Activated CD8-positive, alpha-beta T cell treated with anti-CD3 and anti-CD28 coated beads for 36 hours (primary cell): ENCODE results near the gene KCNK7. TPM values are rescaled to one million over a fixed set of nuclear protein-coding genes. Genes with fewer than 3 reads are reported as not detected.

Experiments used
- ATAC-seq: fragments of 200-7000 bp; cut with Tn5 transposase; one replicate; pipeline ENCODE4 v1.10.0; 2021; ENCODE audit warnings: mild to moderate bottlenecking, moderate library complexity
- CTCF ChIA-PET: fragments of 350-600 bp; sonication (Branson Sonifier 250); formaldehyde crosslinking; loops from one replicate; lab custom pipeline; 2021; ENCODE audit warnings: antibody characterized with exemption; lab: Charles Lee
- POLR2A ChIA-PET: fragments of 350-600 bp; sonication (Branson Sonifier 250); formaldehyde crosslinking; loops from one replicate; lab custom pipeline; 2021; ENCODE audit warnings: antibody characterized with exemption; lab: Charles Lee
- DNase-seq: peaks from one replicate; pipeline ENCODE4 v3.0.0-alpha.2; 2020
- H3K27ac Mint-ChIP-seq: one replicate; pipeline ENCODE4 v1.8.0; 2021; ENCODE audit warnings: mild to moderate bottlenecking, mixed read lengths
- H3K27me3 Mint-ChIP-seq: one replicate; pipeline ENCODE4 v1.8.0; 2021; ENCODE audit warnings: mixed read lengths
- H3K36me3 Mint-ChIP-seq: one replicate; pipeline ENCODE4 v1.8.0; 2021; ENCODE audit warnings: low read depth, mixed read lengths
- H3K4me1 Mint-ChIP-seq: one replicate; pipeline ENCODE4 v1.8.0; 2021; ENCODE audit warnings: low read depth, mixed read lengths
- H3K4me3 Mint-ChIP-seq: one replicate; pipeline ENCODE4 v1.8.0; 2021; ENCODE audit warnings: mild to moderate bottlenecking, moderate library complexity, mixed read lengths
- H3K9me3 Mint-ChIP-seq: one replicate; pipeline ENCODE4 v1.8.0; 2021; ENCODE audit warnings: mixed read lengths
- intact Hi-C: fragments of 100-400 bp; cut with micrococcal nuclease; formaldehyde crosslinking; loops from one replicate; pipeline ENCODE4 v1.10.0; 2022
- total RNA-seq, 2 experiments: library from RNA; stranded (reverse); gene quantifications; one replicate each; pipeline ENCODE4 v1.2.3, GENCODE V29; 2021
- TF ChIP-seq, protein P1 (sequence below): fragments of 200-600 bp; IDR thresholded peaks from one replicate; pipeline ENCODE4 v1.8.0; 2022; ENCODE audit warnings: antibody characterized with exemption, mild to moderate bottlenecking

The KCNK7 gene
- total RNA-seq, 2 experiments from 2014 or later = 0.77 TPM; not detected in 1

DNA sequence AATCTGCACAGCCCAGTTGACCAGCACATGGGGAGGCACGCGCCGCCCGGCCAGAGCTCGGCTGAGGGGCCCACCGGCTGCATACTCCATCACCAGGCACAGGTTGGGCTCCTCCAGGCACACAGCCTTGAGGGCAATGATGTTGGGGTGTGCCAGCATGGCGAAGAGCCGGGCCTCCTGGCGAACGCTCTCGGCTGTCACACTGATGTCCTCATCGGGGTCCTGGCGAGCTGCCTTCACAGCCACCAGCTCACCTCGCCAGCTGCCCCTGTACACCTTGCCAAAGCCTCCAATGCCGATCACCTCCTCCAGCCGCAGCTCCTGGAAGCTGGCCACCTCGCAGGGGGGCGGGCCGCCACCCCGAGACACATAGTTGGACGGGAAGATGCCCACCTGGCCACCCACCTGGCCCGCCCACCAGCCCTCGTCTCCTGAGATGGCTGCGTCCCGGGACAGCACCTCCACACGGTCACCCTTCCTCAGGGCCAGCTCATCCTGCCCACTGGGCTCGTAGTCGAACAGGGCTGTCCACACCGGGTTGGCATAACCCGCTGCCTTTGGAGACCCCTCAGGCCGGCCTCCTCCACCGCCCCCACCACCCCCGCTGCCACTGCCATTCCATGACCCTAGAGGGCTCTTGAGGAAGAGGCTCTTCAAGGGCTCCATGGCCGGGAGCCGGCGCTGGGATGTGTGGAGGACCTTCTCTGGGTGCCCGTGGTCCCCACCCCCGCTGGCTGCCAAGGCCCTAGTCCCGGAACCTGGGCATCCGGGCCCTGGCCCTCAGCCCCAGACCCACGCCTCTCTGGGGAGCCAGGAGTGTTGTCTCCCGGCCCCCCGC lies 17.7 kb upstream of the KCNK7 start:
- H3K9me3 Mint-ChIP-seq = no peaks in the 10 kb centered on the region
- ChIA-PET CTCF (interaction anchor here (1.3 to 6.0 kb wide), 6 partner anchors 12 to 42 kb away, joined by 3 to 47 read pairs (median 8); partner anchors contain the start of genes EHBP1L1, FAM89B, KCNK7 and ZNRD2), POLR2A (interaction anchor here (1.2 to 5.2 kb wide), 10 partner anchors 19 to 115 kb away, joined by 3 to 30 read pairs (median 6); partner anchors contain the start of genes EHBP1L1, KCNK7, MALAT1 and SIPA1)
- no peak for DNase-seq
- intact Hi-C loops = no loop called here
- TF ChIP-seq, protein P1, sequence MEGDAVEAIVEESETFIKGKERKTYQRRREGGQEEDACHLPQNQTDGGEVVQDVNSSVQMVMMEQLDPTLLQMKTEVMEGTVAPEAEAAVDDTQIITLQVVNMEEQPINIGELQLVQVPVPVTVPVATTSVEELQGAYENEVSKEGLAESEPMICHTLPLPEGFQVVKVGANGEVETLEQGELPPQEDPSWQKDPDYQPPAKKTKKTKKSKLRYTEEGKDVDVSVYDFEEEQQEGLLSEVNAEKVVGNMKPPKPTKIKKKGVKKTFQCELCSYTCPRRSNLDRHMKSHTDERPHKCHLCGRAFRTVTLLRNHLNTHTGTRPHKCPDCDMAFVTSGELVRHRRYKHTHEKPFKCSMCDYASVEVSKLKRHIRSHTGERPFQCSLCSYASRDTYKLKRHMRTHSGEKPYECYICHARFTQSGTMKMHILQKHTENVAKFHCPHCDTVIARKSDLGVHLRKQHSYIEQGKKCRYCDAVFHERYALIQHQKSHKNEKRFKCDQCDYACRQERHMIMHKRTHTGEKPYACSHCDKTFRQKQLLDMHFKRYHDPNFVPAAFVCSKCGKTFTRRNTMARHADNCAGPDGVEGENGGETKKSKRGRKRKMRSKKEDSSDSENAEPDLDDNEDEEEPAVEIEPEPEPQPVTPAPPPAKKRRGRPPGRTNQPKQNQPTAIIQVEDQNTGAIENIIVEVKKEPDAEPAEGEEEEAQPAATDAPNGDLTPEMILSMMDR = no peak
- peak overlapping the region; percentile 78 for H3K27ac Mint-ChIP-seq
- H3K27me3 Mint-ChIP-seq = no peaks in the 10 kb centered on the region
- H3K36me3 Mint-ChIP-seq = peaks cover 33% of the 10 kb centered on the region
- ATAC-seq = no peak
- H3K4me3 Mint-ChIP-seq = peak overlapping the region; percentile 93
- H3K4me1 Mint-ChIP-seq = peaks cover 53% of the 10 kb centered on the region

DNA sequence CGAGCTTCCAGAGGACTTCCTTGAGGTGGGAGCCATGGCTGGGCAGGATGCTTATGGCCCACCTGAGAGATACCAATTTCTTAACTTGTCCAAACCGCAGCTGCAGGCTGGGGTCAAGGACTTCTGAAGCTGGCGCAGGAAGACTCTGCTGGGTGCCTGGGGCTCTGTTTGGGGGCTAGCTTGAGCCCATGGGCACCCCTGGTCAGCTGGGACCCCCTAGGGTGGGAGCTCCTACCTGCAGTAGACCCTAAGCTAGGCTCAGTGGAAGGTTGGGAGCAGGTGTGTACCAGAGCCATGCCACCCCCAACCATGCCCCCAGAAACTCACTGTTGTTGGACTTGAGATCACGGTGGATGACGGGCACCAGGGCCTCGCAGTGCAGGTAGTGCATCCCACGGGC lies 17.1 kb upstream of the KCNK7 start:
- H3K27me3 Mint-ChIP-seq = no peaks in the 10 kb centered on the region
- intact Hi-C loops = no loop called here
- no peak for DNase-seq
- H3K27ac Mint-ChIP-seq = peak overlapping the region; percentile 88
- ChIA-PET POLR2A (interaction anchor here (1.2 to 5.2 kb wide), 8 partner anchors 18 to 114 kb away, joined by 3 to 30 read pairs (median 4); partner anchors contain the start of genes KCNK7, MALAT1 and SIPA1), CTCF (interaction anchor here (0.9 to 6.0 kb wide), 6 partner anchors 13 to 41 kb away, joined by 3 to 47 read pairs (median 8); partner anchors contain the start of genes EHBP1L1, FAM89B, KCNK7 and ZNRD2)
- H3K9me3 Mint-ChIP-seq = no peaks in the 10 kb centered on the region
- H3K4me1 Mint-ChIP-seq = peaks cover 50% of the 10 kb centered on the region
- H3K4me3 Mint-ChIP-seq = peak overlapping the region; percentile 93
- no peak for ATAC-seq
- peaks cover 37% of the 10 kb centered on the region for H3K36me3 Mint-ChIP-seq
- TF ChIP-seq, protein P1 = no peak

DNA sequence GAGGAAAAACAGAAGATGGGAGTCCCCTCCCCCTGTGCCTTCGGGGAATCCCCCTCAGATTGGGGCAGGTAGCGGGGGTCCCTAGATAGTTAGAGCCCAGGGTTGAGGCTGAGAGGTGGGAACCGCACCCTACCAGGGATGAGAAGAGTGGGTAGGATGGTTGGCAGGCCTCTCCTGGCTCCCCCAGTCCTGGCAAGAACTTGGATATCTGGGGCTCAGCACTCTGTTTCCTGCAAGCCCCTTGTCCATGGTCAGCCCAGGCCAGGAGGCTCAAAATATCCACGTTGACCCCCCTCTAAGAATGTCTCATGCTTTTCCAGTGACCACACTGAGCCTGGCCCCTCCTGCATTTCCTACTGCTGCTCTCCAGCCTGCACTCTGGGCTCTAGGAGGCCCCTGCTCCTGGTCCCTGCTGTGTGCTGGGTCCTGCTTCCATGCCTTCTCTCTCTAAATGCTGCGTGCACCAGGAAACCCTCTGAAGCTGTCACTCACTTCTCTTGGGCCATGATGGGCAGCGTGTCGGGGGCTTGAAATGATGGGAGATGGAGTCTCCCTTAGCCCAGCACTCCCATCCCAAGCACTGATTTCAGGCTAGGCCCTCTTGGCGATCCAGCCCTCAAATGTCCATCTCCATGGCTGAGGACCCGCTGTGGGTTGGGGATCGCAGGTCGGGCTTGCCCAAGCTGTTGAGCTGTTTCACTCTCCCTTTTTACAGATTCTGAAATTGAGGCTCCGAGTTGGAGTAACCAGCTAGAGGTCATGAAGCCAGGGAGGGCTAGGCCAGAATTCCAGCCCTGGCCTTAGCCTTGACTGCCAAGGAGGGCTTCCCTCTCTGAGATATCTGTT lies 16.4 kb upstream of the KCNK7 start:
- intact Hi-C loops = no loop called here
- H3K4me1 Mint-ChIP-seq = peaks cover 44% of the 10 kb centered on the region
- CTCF ChIA-PET = interaction anchor here (0.9 to 6.0 kb wide), 6 partner anchors 14 to 377 kb away, joined by 3 to 47 read pairs (median 5); partner anchors contain the start of genes EHBP1L1 and KCNK7
- DNase-seq (no peak), ATAC-seq (no peak)
- TF ChIP-seq, protein P1 = no peak
- H3K27ac Mint-ChIP-seq = peak overlapping the region; percentile 88
- H3K9me3 Mint-ChIP-seq = no peaks in the 10 kb centered on the region
- peaks cover 35% of the 10 kb centered on the region for H3K36me3 Mint-ChIP-seq
- H3K27me3 Mint-ChIP-seq = no peaks in the 10 kb centered on the region
- H3K4me3 Mint-ChIP-seq = peak overlapping the region; percentile 93
- POLR2A ChIA-PET = interaction anchor here (1.2 to 5.2 kb wide), 5 partner anchors 17 to 113 kb away, joined by 3 to 30 read pairs (median 5); partner anchors contain the start of genes KCNK7 and MALAT1

DNA sequence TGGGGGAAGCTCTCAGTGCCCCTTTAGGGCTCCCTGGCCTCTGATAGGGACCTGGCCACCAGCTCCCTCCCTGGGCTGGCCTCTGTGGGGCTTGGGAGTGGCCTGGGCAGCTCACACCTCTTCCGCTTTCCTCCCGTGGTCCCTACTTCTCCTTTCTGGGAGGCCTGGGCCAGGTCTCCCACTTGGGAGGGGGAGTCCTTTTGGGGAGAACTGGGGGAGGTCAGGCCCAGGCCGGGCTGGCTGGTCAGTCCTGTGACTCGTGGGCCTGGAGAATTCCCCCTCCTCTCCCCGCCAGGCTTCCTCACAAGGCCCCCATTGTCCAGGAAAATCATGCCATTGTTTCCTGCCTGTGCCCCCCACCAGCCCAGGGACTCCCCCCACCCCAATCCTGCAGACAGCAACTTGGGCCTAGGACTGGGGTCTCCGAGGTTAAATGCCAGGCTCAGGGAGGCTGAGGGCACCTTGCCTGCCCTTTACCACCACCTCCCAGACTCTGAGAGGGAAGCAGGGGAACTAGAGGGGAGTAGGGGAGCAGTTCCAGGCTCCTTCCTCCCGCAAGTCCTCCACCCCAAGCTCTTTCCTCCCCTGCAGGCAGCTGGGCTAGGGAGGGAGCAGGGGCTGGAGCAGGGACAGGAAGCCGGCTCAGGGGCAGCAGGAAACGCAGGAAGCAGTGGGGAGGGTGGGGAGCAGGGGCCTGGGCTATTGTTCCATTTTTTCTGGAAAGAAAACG lies 15.6 kb upstream of the KCNK7 start:
- DNase-seq (no peak), ATAC-seq (no peak)
- CTCF ChIA-PET = interaction anchor here (1.0 to 6.0 kb wide), 5 partner anchors 17 to 377 kb away, joined by 3 to 47 read pairs (median 4); partner anchors contain the start of gene KCNK7
- Mint-ChIP-seq H3K4me1 (peaks cover 39% of the 10 kb centered on the region), H3K9me3 (no peaks in the 10 kb centered on the region), H3K27me3 (no peaks in the 10 kb centered on the region), H3K4me3 (peak overlapping the region; percentile 93), H3K36me3 (peaks cover 32% of the 10 kb centered on the region), H3K27ac (peak overlapping the region; percentile 55)
- intact Hi-C loops = no loop called here
- POLR2A ChIA-PET = interaction anchor here (1.1 to 5.2 kb wide), 5 partner anchors 17 to 111 kb away, joined by 3 to 30 read pairs (median 4); partner anchors contain the start of genes EHBP1L1 and KCNK7
- TF ChIP-seq, protein P1 = no peak
